Adrenal gland (tissue), 5 donors: ENCODE measurements around the gene SUMO4.

Experiments
- CTCF ChIP-seq, 6 experiments: fragments of 450-650 bp in 4 of 6; fragments of 200-600 bp in 2 of 6; sonication (generic) in 1 of 6; IDR thresholded peaks; 1 replicate in 5 of 6; 2 replicates in 1 of 6; pipeline versions ENCODE4 v1.5.1 to v1.8.0; 2016 to 2021; ENCODE audit warnings: antibody characterized with exemption in 6 of 6, mild to moderate bottlenecking in 2 of 6, moderate library complexity in 1 of 6
- POLR2A ChIP-seq, 2 donors: fragments of 450-650 bp; IDR thresholded peaks; one replicate each; pipeline ENCODE4 v1.6.1; 2017; ENCODE audit warnings: antibody characterized with exemption in 2 of 2, mild to moderate bottlenecking in 2 of 2, moderate library complexity in 1 of 2
- donor health status: DM: no; HTN: no; CAD: no.

- TF ChIP-seq POLR2A (IDR thresholded peaks at IDR 0.05) (no peak), CTCF (IDR thresholded peaks at IDR 0.05) (no peak)
These were observed 26.6 kb upstream of the SUMO4 start for GRCh38 chr6:149373511-149373910.
